Neural cell (in vitro differentiated cells): ENCODE measurements around the gene TESK1.

Experiments
- CTCF ChIP-seq: fragments of 450-650 bp; IDR thresholded peaks from 2 replicates; pipeline ENCODE4 v1.5.1; 2014; ENCODE audit warnings: antibody characterized with exemption, mild to moderate bottlenecking, moderate library complexity; ENCODE audit not compliant: poor library complexity, severe bottlenecking
- EP300 ChIP-seq: fragments of 450-650 bp; conservative IDR thresholded peaks from 2 replicates; pipeline ENCODE4 v1.6.1; 2014; ENCODE audit warnings: antibody characterized with exemption, mild to moderate bottlenecking, moderate library complexity; ENCODE audit not compliant: poor library complexity, severe bottlenecking

GRCh38 chr9:35558185-35558584, 46.9 kb upstream of the TESK1 start:
- TF ChIP-seq CTCF (no peak), EP300 (no peak)
